Stimulated activated CD4-positive, alpha-beta T cell treated with anti-CD3 and anti-CD28 coated beads, Interleukin-4, amount 100 ng/mL, for 48 hours (primary cell): ENCODE measurements around the gene NAA25.
A peak's percentile ranks its signal among the peaks of the same experiment; 100 is the strongest.
"Not testable (repeated sequence)": the region's sequence is repeated elsewhere in the genome, so short reads cannot be mapped to it uniquely, and the experiment has no call there.

Experiments
- DNase-seq, 2 donors: peaks; one replicate each; pipeline ENCODE4 v3.0.0-alpha.2; 2020; ENCODE audit warnings: low read depth in 2 of 2

Gene NAA25

GRCh38 chr12:112116232-112117060 lies 7.9 kb upstream of the NAA25 start:
- no peak for DNase-seq

GRCh38 chr12:112115259-112116045 lies 6.9 kb upstream of the NAA25 start:
- no peak for DNase-seq

- no peak for DNase-seq
These were observed 4.0 kb upstream of the NAA25 start for GRCh38 chr12:112112409-112113133.

- no peak for DNase-seq
These were observed 3.3 kb upstream of the NAA25 start for GRCh38 chr12:112111931-112112330.

GRCh38 chr12:112110787-112111662 lies 2.4 kb upstream of the NAA25 start:
- not testable (repeated sequence) for DNase-seq

- DNase-seq: peak in 1 of 2 donors; percentile 26
These were observed 1.0 kb downstream of the NAA25 start for GRCh38 chr12:112107306-112108201.

GRCh38 chr12:112105891-112106290 lies 2.7 kb downstream of the NAA25 start:
- DNase-seq: no peak

GRCh38 chr12:112103758-112104503 lies 4.7 kb downstream of the NAA25 start:
- no peak for DNase-seq

GRCh38 chr12:112102746-112103145 lies 5.8 kb downstream of the NAA25 start:
- not testable (repeated sequence) for DNase-seq

- DNase-seq: no peak
These were observed 6.5 kb downstream of the NAA25 start for GRCh38 chr12:112102127-112102526.

- not testable (repeated sequence) for DNase-seq
These were observed 8.1 kb downstream of the NAA25 start for GRCh38 chr12:112100500-112100899.

- DNase-seq: no peak
These were observed 10.9 kb downstream of the NAA25 start for GRCh38 chr12:112097641-112098040.

GRCh38 chr12:112096667-112097066 lies 11.9 kb downstream of the NAA25 start:
- no peak for DNase-seq

- no peak for DNase-seq
These were observed 12.5 kb downstream of the NAA25 start for GRCh38 chr12:112096070-112096469.

- no peak for DNase-seq
These were observed 17.0 kb downstream of the NAA25 start for GRCh38 chr12:112091563-112091962.

GRCh38 chr12:112087851-112088250 lies 20.7 kb downstream of the NAA25 start:
- no peak for DNase-seq

GRCh38 chr12:112087055-112087850 lies 21.3 kb downstream of the NAA25 start:
- DNase-seq: no peak

GRCh38 chr12:112066566-112066965 lies 42.0 kb downstream of the NAA25 start:
- DNase-seq: no peak

- no peak for DNase-seq
These were observed 45.3 kb downstream of the NAA25 start for GRCh38 chr12:112063273-112063672.
